GM12891 (cell line): ENCODE measurements around the gene TAS1R2.

Experiments
- DNase-seq: peaks from one replicate; pipeline ENCODE4 v3.0.0; 2011; ENCODE audit warnings: low spot score; ENCODE audit not compliant: insufficient read length
- FAIRE-seq: peaks from 2 replicates; lab custom pipeline; 2011; peaks lifted over from hg19 to GRCh38; lab: Jason Lieb, UNC
- PAX5 ChIP-seq: IDR thresholded peaks from 2 replicates; pipeline ENCODE4 v1.6.1; 2011; ENCODE audit warnings: low read length, moderate library complexity, mild to moderate bottlenecking; ENCODE audit not compliant: insufficient read depth, severe bottlenecking
- POLR2A ChIP-seq: IDR thresholded peaks from 2 replicates; pipeline ENCODE4 v1.6.1; 2011; ENCODE audit warnings: low read depth, low read length, control low read depth
- POLR2AphosphoS5 ChIP-seq: IDR thresholded peaks from 2 replicates; pipeline ENCODE4 v1.6.1; 2011; ENCODE audit warnings: low read depth, low read length, control low read depth
- POU2F2 ChIP-seq: IDR thresholded peaks from 2 replicates; pipeline ENCODE4 v1.6.1; 2011; ENCODE audit warnings: low read depth, mild to moderate bottlenecking, control low read depth, low read length, moderate library complexity
- SPI1 ChIP-seq: IDR thresholded peaks from 2 replicates; pipeline ENCODE4 v1.6.1; 2011; ENCODE audit warnings: low read depth, low read length, control low read depth
- TAF1 ChIP-seq: IDR thresholded peaks from 2 replicates; pipeline ENCODE4 v1.6.1; 2011; ENCODE audit warnings: low read depth, low read length, control low read depth

The TAS1R2 gene

DNA sequence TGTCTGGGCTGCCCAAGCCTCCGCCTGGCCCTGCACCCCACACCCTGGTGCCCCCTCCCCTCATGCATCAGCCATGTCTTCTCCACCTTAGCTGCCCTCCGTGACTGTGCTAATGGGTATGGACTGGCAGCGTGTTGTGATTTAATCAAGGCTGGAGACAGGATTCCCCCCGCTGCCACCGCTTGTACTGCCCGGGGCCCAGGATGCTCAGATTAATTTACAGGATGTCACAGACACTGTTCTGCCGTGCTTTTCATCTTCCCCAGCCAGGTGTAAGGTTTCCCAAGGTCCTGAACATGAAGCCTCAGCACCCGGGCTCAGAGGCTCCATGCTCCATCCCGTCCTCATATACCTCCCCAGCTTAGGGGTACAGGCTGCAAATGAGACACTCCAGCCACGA lies 66.3 kb downstream of the TAS1R2 start:
- TF ChIP-seq TAF1 (no peak), POLR2A (no peak), SPI1 (no peak), PAX5 (no peak), POLR2AphosphoS5 (no peak)
- DNase-seq (no peak), FAIRE-seq (no peak)

GRCh38 chr1:18792747-18793146 lies 66.7 kb downstream of the TAS1R2 start:
- FAIRE-seq (no peak), DNase-seq (no peak)
- TF ChIP-seq POLR2A (no peak), PAX5 (no peak), POU2F2 (no peak), TAF1 (no peak), POLR2AphosphoS5 (no peak), SPI1 (no peak)
